Ascending aorta (tissue), 2 donors: ENCODE measurements around the gene SSTR3. TPM values are rescaled to one million over a fixed set of nuclear protein-coding genes. Genes with fewer than 3 reads are reported as not detected.
"Not testable (repeated sequence)": the region's sequence is repeated elsewhere in the genome, so short reads cannot be mapped to it uniquely, and the experiment has no call there.

Experiments
- DNase-seq, 2 donors: peaks; one replicate each; pipeline ENCODE4 v3.0.0-alpha.2; 2019; ENCODE audit warnings: low spot score in 2 of 2
- H3K27ac ChIP-seq, 2 donors: fragments of 200-600 bp; sonication (generic); one replicate each; pipeline ENCODE4 v1.5.1; 2016 to 2017; ENCODE audit warnings: mild to moderate bottlenecking in 1 of 2
- H3K27me3 ChIP-seq: fragments of 200-600 bp; sonication (generic); one replicate; pipeline ENCODE4 v1.5.1; 2017
- H3K36me3 ChIP-seq, 2 donors: fragments of 200-600 bp; sonication (generic); one replicate each; pipeline ENCODE4 v1.5.1; 2016
- H3K4me1 ChIP-seq, 2 donors: fragments of 200-600 bp; sonication (generic); one replicate each; pipeline ENCODE4 v1.5.1; 2016 to 2017; ENCODE audit warnings: mild to moderate bottlenecking in 1 of 2
- H3K4me3 ChIP-seq, 2 donors: fragments of 200-600 bp; sonication (generic); one replicate each; pipeline ENCODE4 v1.5.1; 2016 to 2017; ENCODE audit warnings: mild to moderate bottlenecking in 1 of 2
- H3K9me3 ChIP-seq, 2 donors: fragments of 200-600 bp; sonication (generic); one replicate each; pipeline ENCODE4 v1.5.1; 2016
- CTCF ChIP-seq, 3 experiments: fragments of 200-600 bp in 2 of 3; fragments of 450-650 bp in 1 of 3; sonication (generic) in 2 of 3; IDR thresholded peaks; one replicate each; pipeline ENCODE4 v1.5.1; 2016 to 2019; ENCODE audit warnings: antibody characterized with exemption in 3 of 3, mild to moderate bottlenecking in 1 of 3, moderate library complexity in 1 of 3
- intact Hi-C: fragments of 100-400 bp; cut with DNase I; formaldehyde crosslinking; loops from one replicate; pipeline ENCODE4 v1.15.1; 2023
- total RNA-seq: library from RNA; depleted of rRNA; stranded (reverse); fragments of >200 nt; gene quantifications from one replicate; pipeline ENCODE4 v1.1.0, GENCODE V29; 2016

SSTR3 gene
- total RNA-seq, 1 donor from 2014 or later, result not detected

- Histone ChIP-seq H3K27ac (no peak overlapping the region), H3K27me3 (no peaks in the 10 kb centered on the region), H3K9me3 (no peaks in the 10 kb centered on the region), H3K4me1 (no peaks in the 10 kb centered on the region), H3K4me3 (no peak overlapping the region), H3K36me3 (no peaks in the 10 kb centered on the region)
- no peak for DNase-seq
- TF ChIP-seq CTCF (IDR thresholded peaks at IDR 0.05), result no peak
- intact Hi-C loops, result no loop called here
Measured at GRCh38 chr22:37234736-37235711, 22.7 kb upstream of the SSTR3 start.

- no peak for DNase-seq
- Histone ChIP-seq H3K9me3 (no peaks in the 10 kb centered on the region), H3K4me1 (no peaks in the 10 kb centered on the region), H3K27me3 (no peaks in the 10 kb centered on the region), H3K36me3 (no peaks in the 10 kb centered on the region), H3K4me3 (no peak overlapping the region), H3K27ac (no peak overlapping the region)
- intact Hi-C loops, result no loop called here
- TF ChIP-seq CTCF (IDR thresholded peaks at IDR 0.05), result no peak
Measured at GRCh38 chr22:37233751-37234631, 21.7 kb upstream of the SSTR3 start.

- H3K27me3 ChIP-seq, H3K36me3 ChIP-seq, H3K4me3 ChIP-seq, H3K27ac ChIP-seq, H3K9me3 ChIP-seq, DNase-seq, H3K4me1 ChIP-seq, intact Hi-C loops: not testable (repeated sequence)
Measured at GRCh38 chr22:37233371-37233750, 21.1 kb upstream of the SSTR3 start.

- Histone ChIP-seq H3K36me3 (no peaks in the 10 kb centered on the region), H3K4me1 (no peaks in the 10 kb centered on the region), H3K4me3 (no peak overlapping the region), H3K9me3 (no peaks in the 10 kb centered on the region), H3K27me3 (no peaks in the 10 kb centered on the region), H3K27ac (no peak overlapping the region)
- intact Hi-C loops, result no loop called here
- DNase-seq, result no peak
- no peak for TF ChIP-seq CTCF (IDR thresholded peaks at IDR 0.05)
Measured at GRCh38 chr22:37232140-37232998, 20.1 kb upstream of the SSTR3 start.

GRCh38 chr22:37231406-37232139 is 19.3 kb upstream of the SSTR3 start:
- intact Hi-C loops, result no loop called here
- no peaks in the 10 kb centered on the region for H3K4me1 ChIP-seq
- no peak for TF ChIP-seq CTCF (IDR thresholded peaks at IDR 0.05)
- no peak overlapping the region for H3K27ac ChIP-seq
- H3K27me3 ChIP-seq, result no peaks in the 10 kb centered on the region
- no peak overlapping the region for H3K4me3 ChIP-seq
- DNase-seq, result no peak
- no peaks in the 10 kb centered on the region for H3K36me3 ChIP-seq
- H3K9me3 ChIP-seq, result no peaks in the 10 kb centered on the region
